ENCODE data around the gene U2AF2. TPM values are rescaled to one million over a fixed set of nuclear protein-coding genes. Genes with fewer than 3 reads are reported as not detected.
A peak's percentile ranks its signal among the peaks of the same experiment; 100 is the strongest.

Gene U2AF2
- total RNA-seq, 1 experiment from 2014 or later: 321 TPM

- Histone ChIP-seq H3K56ac (ENCODE audit: insufficient read length, low read depth, low read length) (no peak overlapping the region), H2BK5ac (ENCODE audit: insufficient read length, low read length) (no peak overlapping the region), H3K79me1 (ENCODE audit: insufficient read depth, low read depth, low read length, poor library complexity, severe bottlenecking) (no peaks in the 10 kb centered on the region), H3K23me2 (ENCODE audit: insufficient read length, low read depth, low read length, poor library complexity, severe bottlenecking) (no peaks in the 10 kb centered on the region), H4K8ac (replicated peaks; ENCODE audit: insufficient read length, low read depth, low read length) (no peak overlapping the region), H3K23ac (ENCODE audit: insufficient read length, low read depth, low read length) (no peak overlapping the region), H4K20me1 (ENCODE audit: control insufficient read depth, insufficient read depth, insufficient read length) (no peaks in the 10 kb centered on the region), H3K27me3 (ENCODE audit: insufficient read depth, low read length) (no peaks in the 10 kb centered on the region), H2AK5ac (ENCODE audit: insufficient read length, low read length) (no peak overlapping the region), H3K4me1 (ENCODE audit: insufficient read depth, low read length) (no peaks in the 10 kb centered on the region), H3K27ac (ENCODE audit: insufficient read length, low read depth, low read length) (no peak overlapping the region), H4K91ac (ENCODE audit: insufficient read length, low read depth, low read length) (no peak overlapping the region), H2BK15ac (ENCODE audit: low read depth, low read length) (no peak overlapping the region), H2BK120ac (ENCODE audit: low read depth, low read length, poor library complexity, severe bottlenecking) (no peak overlapping the region), H3K9ac (ENCODE audit: extremely low read depth, insufficient read length, low read length) (no peak overlapping the region), H3K18ac (ENCODE audit: insufficient read length, low read depth, low read length) (no peak overlapping the region), H2AFZ (ENCODE audit: low read length) (no peak overlapping the region), H3K4ac (ENCODE audit: low read depth, low read length) (no peak overlapping the region), H3K9me3 (ENCODE audit: control insufficient read depth, low read depth, low read length) (no peaks in the 10 kb centered on the region), H3K79me2 (ENCODE audit: insufficient read depth, low read length) (no peaks in the 10 kb centered on the region), H2BK20ac (ENCODE audit: low read depth, low read length, poor library complexity, severe bottlenecking) (no peak overlapping the region), H2BK12ac (ENCODE audit: insufficient read length, low read depth, low read length) (no peak overlapping the region), H4K5ac (ENCODE audit: insufficient read length, low read depth, low read length) (no peak overlapping the region), H3K14ac (ENCODE audit: insufficient read depth, low read length) (no peak overlapping the region), H3K4me2 (ENCODE audit: insufficient read depth, insufficient read length, low read length) (no peak overlapping the region), H3T11ph (ENCODE audit: low read length) (no peak overlapping the region)
- DNase-seq: no peak
- WGBS (ENCODE audit: extremely low coverage, insufficient read length, low lambda C conversion rate): no CpG with 5 or more reads among the region's 17 CpGs
- H3K36me3 Mint-ChIP-seq (ENCODE audit: insufficient read depth in 1 of 3, low read depth in 3 of 3): peaks cover 36 to 72% (median 71%) of the 10 kb centered on the region in 3 experiments
- peaks cover 3% of the 10 kb centered on the region for H3K27me3 Mint-ChIP-seq (ENCODE audit: low read depth)
- peak overlapping the region in 2 of 3 experiments; percentile 59 to 68; a peak in 2 of 7 replicates for H3K27ac Mint-ChIP-seq
- H3K9me3 Mint-ChIP-seq: peaks cover 0 to 21% of the 10 kb centered on the region in 2 experiments; a peak in 4 of 5 replicates
- H3K4me3 Mint-ChIP-seq: no peak overlapping the region
- H3K4me1 Mint-ChIP-seq: no peaks in the 10 kb centered on the region
- TF ChIP-seq CTCF (conservative IDR thresholded peaks at IDR 0.05): no peak
These were observed 43.4 kb downstream of the U2AF2 start for GRCh38 chr19:55698256-55698655.
